ENCODE results near the gene C16orf74.

DNA sequence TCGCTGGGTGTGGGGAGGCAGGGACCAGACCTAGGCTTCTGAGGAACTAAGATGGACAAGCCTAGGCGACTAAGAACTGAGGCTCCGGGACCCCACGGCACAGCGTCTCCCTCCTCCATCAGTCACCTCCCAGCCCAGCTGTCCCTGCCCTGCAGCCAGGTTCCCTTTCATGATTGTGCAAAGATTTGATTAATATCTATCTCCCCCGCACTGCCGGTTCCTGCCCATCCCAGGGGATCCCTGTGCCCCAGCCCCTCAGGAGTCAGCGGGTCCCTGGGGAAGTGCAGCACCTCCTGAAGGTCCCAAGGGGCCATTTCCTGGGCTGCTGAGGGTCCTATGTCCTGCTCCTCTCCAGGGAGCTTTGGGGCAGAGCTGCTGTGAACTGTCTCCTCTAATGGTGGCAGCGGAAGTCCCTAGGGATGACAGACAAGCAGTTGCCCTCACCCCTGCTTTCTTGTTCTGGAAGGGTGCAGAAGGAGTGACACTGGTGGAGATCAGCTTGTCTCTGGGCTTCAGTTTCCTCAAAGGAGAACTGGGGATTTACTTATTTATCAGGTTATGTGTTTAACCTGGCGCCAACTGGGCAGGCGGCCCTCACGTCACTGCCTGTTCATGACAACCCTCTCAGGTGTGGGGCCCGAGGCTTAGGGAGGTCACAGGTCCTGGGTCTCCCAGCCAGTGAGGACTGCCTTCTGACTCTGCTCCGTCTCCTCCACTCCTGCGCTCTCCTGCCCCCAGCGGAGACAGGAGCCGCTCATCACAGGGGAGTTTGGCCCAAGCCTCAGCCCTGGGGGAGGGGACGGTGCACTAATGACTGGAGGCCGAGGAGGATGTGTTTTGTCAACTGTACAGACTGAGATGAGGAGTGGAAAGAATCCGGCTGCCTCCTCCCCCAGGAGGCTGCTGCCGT is 1.9 kb upstream of the C16orf74 start:
- TF ChIP-seq EP300 (IDR thresholded peaks at IDR 0.05) (no peak), POLR2A (IDR thresholded peaks at IDR 0.05) (no peak)
- TF ChIP-seq, protein P1, sequence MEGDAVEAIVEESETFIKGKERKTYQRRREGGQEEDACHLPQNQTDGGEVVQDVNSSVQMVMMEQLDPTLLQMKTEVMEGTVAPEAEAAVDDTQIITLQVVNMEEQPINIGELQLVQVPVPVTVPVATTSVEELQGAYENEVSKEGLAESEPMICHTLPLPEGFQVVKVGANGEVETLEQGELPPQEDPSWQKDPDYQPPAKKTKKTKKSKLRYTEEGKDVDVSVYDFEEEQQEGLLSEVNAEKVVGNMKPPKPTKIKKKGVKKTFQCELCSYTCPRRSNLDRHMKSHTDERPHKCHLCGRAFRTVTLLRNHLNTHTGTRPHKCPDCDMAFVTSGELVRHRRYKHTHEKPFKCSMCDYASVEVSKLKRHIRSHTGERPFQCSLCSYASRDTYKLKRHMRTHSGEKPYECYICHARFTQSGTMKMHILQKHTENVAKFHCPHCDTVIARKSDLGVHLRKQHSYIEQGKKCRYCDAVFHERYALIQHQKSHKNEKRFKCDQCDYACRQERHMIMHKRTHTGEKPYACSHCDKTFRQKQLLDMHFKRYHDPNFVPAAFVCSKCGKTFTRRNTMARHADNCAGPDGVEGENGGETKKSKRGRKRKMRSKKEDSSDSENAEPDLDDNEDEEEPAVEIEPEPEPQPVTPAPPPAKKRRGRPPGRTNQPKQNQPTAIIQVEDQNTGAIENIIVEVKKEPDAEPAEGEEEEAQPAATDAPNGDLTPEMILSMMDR (IDR thresholded peaks at IDR 0.05): no peak
